Activated CD4-positive, CD25-positive, alpha-beta regulatory T cell treated with anti-CD3 and anti-CD28 coated beads, Interleukin-2, amount 50 U/mL, for 72 hours (primary cell): ENCODE measurements around the gene ITGA3.

Source experiments
- DNase-seq: peaks from one replicate; pipeline ENCODE4 v3.0.0; 2021

Gene ITGA3

DNA sequence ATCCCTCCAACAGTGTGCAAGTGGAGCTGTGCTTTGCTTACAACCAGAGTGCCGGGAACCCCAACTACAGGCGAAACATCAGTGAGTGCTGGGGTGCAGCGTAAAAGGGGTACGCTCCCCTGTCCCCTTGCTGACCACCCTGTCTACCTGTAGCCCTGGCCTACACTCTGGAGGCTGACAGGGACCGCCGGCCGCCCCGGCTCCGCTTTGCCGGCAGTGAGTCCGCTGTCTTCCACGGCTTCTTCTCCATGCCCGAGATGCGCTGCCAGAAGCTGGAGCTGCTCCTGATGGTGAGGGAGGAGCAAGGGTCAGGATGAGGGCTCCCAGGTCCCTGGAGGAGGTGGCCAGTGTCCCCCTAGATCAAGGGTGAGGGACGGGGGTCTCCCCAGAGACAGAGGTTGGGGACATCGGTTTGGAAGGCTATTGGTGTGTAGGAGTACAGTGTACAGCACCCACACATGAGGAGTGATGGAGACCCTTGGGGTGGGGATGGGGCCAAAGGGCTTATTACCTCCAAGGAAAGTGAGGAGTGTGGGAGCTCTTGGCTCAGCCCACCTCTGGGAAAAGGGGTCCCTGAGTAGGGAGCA is 19.6 kb downstream of the ITGA3 start:
- no peak for DNase-seq

DNA sequence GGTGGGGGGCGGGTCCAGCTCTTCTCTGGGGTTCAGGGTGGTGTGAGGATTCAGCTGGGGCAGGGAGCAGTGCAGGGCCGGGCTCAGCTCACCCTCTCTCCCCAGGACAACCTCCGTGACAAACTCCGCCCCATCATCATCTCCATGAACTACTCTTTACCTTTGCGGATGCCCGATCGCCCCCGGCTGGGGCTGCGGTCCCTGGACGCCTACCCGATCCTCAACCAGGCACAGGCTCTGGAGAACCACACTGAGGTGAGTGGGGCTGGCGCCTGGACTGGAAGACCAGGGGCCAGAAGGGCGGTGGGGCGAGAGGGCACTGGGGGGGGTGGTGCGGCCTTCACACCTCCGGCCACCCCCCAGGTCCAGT is 20.3 kb downstream of the ITGA3 start:
- DNase-seq, result no peak

DNA sequence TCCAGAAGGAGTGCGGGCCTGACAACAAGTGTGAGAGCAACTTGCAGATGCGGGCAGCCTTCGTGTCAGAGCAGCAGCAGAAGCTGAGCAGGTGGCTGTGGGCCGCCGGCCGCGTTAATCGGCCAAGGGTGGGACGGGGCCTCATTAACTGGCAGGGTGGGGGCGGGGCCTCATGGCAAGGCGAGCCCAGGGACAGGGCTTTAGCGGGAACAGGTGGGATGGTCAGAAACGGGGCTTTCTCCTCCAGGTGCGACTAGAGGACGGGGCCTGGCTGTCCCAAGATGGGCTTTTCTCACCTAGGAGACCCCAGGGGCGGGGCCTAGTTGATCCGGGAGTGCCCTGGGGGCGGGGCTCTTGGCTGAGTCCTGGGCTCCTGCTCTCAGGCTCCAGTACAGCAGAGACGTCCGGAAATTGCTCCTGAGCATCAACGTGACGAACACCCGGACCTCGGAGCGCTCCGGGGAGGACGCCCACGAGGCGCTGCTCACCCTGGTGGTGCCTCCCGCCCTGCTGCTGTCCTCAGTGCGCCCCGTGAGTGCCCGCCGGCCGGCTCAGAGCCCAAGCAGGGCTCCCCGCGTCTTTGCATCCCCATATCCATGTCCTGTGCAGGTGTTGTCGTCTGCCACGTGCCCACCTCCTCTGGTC is 20.8 kb downstream of the ITGA3 start:
- DNase-seq, result no peak

GRCh38 chr17:50078430-50078829 is 22.5 kb downstream of the ITGA3 start:
- DNase-seq, result no peak

DNA sequence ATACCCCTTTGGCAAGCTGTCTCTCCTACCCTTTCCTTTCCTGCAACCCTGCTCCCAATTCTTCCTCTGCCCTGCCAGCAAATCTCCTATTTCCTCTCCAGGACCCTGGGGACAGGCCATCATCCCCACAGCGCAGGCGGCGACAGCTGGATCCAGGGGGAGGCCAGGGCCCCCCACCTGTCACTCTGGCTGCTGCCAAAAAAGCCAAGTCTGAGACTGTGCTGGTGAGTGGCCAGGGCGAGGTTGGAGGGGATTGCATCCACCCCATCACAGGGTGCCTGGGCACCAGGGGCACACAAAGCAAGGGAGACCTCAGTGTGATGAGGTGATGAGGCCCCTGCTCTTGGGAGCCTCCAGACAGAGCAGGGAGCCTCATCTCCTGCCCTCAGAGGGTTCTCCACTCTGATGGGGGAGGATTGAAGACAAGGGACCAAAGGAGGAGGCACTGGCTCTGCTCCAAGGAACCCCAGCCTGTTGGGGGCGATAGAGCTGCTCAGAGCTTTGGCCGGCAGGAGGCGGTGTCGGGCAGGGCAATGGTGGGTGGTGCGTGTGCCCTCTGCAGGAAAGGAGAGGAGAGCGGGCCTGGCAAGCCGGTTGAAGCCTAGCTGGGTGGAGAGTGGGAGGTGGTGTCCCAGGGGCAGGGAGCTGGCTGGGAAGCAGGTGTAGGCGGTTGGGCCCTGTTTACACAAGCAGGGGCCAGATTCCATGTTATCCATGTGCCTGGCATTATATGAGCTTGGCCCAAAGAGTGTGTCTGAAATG is 23.6 kb downstream of the ITGA3 start:
- no peak for DNase-seq

DNA sequence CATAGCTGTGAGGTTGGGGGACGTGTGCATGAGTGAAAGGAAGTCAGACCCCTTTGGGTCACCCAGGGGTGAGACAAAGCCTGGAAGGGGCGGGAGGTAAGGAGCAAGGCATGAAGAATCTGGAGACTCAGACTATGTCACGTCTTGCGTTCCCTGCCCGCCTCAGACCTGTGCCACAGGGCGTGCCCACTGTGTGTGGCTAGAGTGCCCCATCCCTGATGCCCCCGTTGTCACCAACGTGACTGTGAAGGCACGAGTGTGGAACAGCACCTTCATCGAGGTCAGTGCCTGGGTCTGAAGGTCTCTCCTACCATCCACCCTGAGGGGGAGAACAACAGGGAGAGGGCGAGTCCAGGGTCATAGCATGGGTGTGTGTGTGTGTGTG is 24.2 kb downstream of the ITGA3 start:
- no peak for DNase-seq

GRCh38 chr17:50080827-50081226 is 24.9 kb downstream of the ITGA3 start:
- DNase-seq, result no peak

DNA sequence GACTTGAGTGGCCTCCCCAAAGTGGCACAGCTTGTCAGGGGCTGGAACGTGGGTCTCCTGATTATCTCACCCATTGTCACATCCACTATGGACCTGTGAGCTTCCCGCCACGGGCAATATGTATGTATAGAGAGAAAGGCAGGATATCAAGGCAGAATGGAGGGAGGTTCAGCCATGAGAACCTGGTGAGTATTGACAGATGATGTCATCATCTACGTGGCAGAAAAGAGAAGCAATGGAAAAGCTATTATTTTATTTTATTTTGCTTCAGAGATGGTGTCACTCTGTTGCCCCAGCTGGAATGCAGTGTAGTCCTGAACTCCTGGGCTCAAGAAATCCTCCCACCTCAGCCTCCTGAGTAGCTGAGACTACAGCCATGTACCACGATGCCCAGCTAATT is 25.8 kb downstream of the ITGA3 start:
- DNase-seq, result no peak

GRCh38 chr17:50087246-50087911 is 31.5 kb downstream of the ITGA3 start:
- DNase-seq, result peak; percentile 84

GRCh38 chr17:50087912-50088405 is 32.0 kb downstream of the ITGA3 start:
- no peak for DNase-seq

DNA sequence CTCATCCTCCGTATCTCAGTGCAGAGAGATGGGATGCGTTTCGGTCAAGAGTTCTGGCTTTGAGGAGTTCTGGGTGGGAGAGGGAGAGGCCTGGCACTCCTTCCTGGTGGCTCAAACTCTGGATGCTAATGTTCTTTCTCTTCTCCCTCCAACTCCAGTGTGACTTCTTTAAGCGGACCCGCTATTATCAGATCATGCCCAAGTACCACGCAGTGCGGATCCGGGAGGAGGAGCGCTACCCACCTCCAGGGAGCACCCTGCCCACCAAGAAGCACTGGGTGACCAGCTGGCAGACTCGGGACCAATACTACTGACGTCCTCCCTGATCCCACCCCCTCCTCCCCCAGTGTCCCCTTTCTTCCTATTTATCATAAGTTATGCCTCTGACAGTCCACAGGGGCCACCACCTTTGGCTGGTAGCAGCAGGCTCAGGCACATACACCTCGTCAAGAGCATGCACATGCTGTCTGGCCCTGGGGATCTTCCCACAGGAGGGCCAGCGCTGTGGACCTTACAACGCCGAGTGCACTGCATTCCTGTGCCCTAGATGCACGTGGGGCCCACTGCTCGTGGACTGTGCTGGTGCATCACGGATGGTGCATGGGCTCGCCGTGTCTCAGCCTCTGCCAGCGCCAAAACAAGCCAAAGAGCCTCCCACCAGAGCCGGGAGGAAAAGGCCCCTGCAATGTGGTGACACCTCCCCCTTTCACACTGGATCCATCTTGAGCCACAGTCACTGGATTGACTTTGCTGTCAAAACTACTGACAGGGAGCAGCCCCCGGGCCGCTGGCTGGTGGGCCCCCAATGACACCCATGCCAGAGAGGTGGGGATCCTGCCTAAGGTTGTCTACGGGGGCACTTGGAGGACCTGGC is 33.3 kb downstream of the ITGA3 start:
- DNase-seq, result no peak

- no peak for DNase-seq
Observed at GRCh38 chr17:50090071-50090470, 34.2 kb downstream of the ITGA3 start.

DNA sequence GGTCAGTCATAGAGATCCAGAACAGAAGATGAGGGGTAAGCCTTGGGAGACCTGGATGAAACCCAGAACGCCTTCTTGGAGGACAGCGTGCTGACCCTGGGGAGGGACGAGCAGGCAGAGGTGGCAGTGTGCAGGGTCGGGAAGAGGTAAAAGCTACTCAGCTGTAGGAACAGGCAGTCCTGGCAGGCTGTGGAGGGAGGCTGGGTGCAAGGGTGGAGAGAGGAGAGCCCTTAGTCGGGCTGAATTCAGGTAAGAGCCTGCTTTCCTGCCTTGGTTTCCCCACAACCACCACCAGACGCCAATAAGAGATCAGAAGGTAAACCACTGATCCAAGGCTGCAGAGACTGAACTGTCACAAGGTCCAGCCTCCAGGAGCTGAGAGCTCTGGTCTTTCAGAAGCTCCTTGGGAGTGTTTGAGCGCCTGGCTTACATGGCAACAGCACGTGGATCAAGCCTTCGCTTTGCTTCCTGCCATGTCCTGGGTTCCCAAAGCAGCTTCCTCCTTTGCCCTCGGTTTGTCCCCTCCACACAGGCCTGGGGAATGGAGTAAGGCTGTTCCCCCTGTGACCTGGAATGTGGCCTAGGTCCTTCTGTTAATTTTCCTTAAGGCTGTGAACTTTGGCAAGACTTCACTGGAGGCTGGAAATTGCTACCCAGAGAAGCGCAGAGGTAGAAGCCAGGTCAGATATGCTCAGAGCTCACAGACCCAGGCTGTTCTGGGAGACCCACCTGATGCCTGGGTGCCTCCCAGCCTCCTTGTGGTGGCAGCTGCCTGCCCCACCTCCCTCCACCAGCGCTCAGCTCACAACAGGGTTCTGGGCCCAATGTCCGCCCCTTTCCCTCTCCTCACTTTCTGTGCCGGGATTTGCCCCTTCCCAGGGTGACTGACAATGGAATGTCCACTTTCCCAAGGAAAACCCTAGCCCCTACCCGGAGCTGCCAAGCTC is 35.3 kb downstream of the ITGA3 start:
- DNase-seq, result no peak

GRCh38 chr17:50091918-50092285 is 36.0 kb downstream of the ITGA3 start:
- DNase-seq, result no peak

- DNase-seq, result no peak
Observed at GRCh38 chr17:50093246-50093645, 37.3 kb downstream of the ITGA3 start.

GRCh38 chr17:50093807-50094206 is 37.9 kb downstream of the ITGA3 start:
- DNase-seq, result no peak

- DNase-seq, result peak; percentile 95
Observed at GRCh38 chr17:50094243-50094752, 38.4 kb downstream of the ITGA3 start.

- DNase-seq, result peak; percentile 95
Observed at GRCh38 chr17:50094753-50095619, 39.1 kb downstream of the ITGA3 start, which contains the start of gene PDK2. Gene PDK2, plus strand, starts transcription at chr17:50095351. Its CDS starts 85 bp downstream, at chr17:50095436.

GRCh38 chr17:50095626-50096037 is 39.7 kb downstream of the ITGA3 start:
- DNase-seq, result no peak

DNA sequence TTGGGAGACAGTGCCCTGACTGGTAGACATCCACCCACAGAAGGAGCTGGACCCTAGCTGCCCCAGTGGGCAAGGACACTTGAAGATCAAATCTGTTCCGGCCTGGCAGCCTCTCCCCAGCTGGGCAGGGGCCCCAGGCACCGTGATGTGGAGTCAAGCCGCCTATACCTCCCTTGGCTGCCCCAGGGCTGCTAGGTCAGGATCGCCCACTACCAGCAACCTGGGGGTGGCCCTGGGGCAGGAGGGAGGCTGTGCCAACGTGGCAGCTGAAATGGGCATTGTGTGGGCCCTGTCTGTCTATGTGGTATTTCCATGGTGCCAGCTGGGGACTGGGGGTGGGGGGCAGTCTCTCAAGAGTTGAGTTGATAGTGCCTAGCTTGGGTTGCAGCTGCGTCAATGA is 40.2 kb downstream of the ITGA3 start:
- DNase-seq, result no peak
